GM12878 (cell line): ENCODE data around the gene LYPD4. TPM values are rescaled to one million over a fixed set of nuclear protein-coding genes. Genes with fewer than 3 reads are reported as not detected.

Experiments
- ATAC-seq: fragments of 200-7000 bp; cut with Tn5 transposase; 3 replicates; pipeline ENCODE4 v1.9.1; 2020; ENCODE audit warnings: mild to moderate bottlenecking, moderate library complexity
- BruUV-seq: library from RNA; stranded (reverse); fragments of 400-500 nt; replicated peaks from 2 replicates; lab custom pipeline; 2021; lab: Mats Ljungman, UMichigan
- CTCF ChIA-PET: fragments of 300-600 bp; sonication (Branson Sonifier 250); formaldehyde crosslinking; extraction: SDS; loops from one replicate; lab custom pipeline; 2021; ENCODE audit warnings: inconsistent platforms; lab: Yijun Ruan, JAX
- POLR2A ChIA-PET: fragments of 350-600 bp; formaldehyde crosslinking; extraction: SDS; loops from one replicate; lab custom pipeline; 2021; ENCODE audit warnings: inconsistent platforms; lab: Charles Lee
- RAD21 ChIA-PET: fragments of 300-600 bp; sonication (Branson Sonifier 250); formaldehyde crosslinking; loops from one replicate; lab custom pipeline; 2023; ENCODE audit warnings: antibody characterized with exemption; ENCODE audit not compliant: unreplicated experiment; lab: Charles Lee
- SMC1A ChIA-PET: fragments of 300-600 bp; sonication (Branson Sonifier 250); formaldehyde crosslinking; loops from one replicate; lab custom pipeline; 2023; ENCODE audit not compliant: unreplicated experiment, uncharacterized antibody; lab: Charles Lee
- DNase-seq: peaks from one replicate; pipeline ENCODE4 v3.0.0-alpha.2; 2011; ENCODE audit warnings: low read depth, low spot score
- FAIRE-seq: peaks from 3 replicates; lab custom pipeline; 2011; peaks lifted over from hg19 to GRCh38; lab: Jason Lieb, UNC
- H2AFZ ChIP-seq: 2 replicates; pipeline ENCODE4 v1.6.0; 2011; ENCODE audit warnings: low read depth, low read length, control low read depth; ENCODE audit not compliant: control insufficient read depth
- H3K27ac ChIP-seq: 2 replicates; pipeline ENCODE4 v1.5.1; 2011; ENCODE audit warnings: control low read depth; ENCODE audit not compliant: control insufficient read depth, insufficient read depth
- H3K27me3 ChIP-seq, 2 experiments: replicated peaks in 1 of 2; 2 replicates each; pipeline versions ENCODE4 v1.6.0 to v1.6.1; 2011; ENCODE audit warnings: low read length in 1 of 2; ENCODE audit not compliant: control insufficient read depth in 2 of 2, insufficient read depth in 2 of 2
- H3K36me3 ChIP-seq, 2 experiments: 2 replicates each; pipeline ENCODE4 v1.5.1; 2011; ENCODE audit warnings: low read length in 1 of 2; ENCODE audit not compliant: control insufficient read depth in 2 of 2, insufficient read depth in 2 of 2
- H3K4me1 ChIP-seq: 2 replicates; pipeline ENCODE4 v1.6.1; 2011; ENCODE audit warnings: mild to moderate bottlenecking, low read length, moderate library complexity, mixed read lengths; ENCODE audit not compliant: control insufficient read depth, insufficient read depth
- H3K4me2 ChIP-seq: 2 replicates; pipeline ENCODE4 v1.6.0; 2011; ENCODE audit warnings: control low read depth; ENCODE audit not compliant: control insufficient read depth, insufficient read depth
- H3K4me3 ChIP-seq: fragments of 200-600 bp; sonication (generic); 2 replicates; pipeline ENCODE4 v1.5.1; 2016
- H3K79me2 ChIP-seq: 2 replicates; pipeline ENCODE4 v1.6.0; 2011; ENCODE audit warnings: low read length; ENCODE audit not compliant: control insufficient read depth, insufficient read depth
- H3K9ac ChIP-seq: 2 replicates; pipeline ENCODE4 v1.8.0; 2011; ENCODE audit warnings: low read length, control low read depth, mixed read lengths; ENCODE audit not compliant: control insufficient read depth, insufficient read depth
- H3K9me3 ChIP-seq: replicated peaks from 3 replicates; pipeline ENCODE4 v1.5.1; 2011; ENCODE audit warnings: mild to moderate bottlenecking, low read length; ENCODE audit not compliant: control insufficient read depth, insufficient read depth
- H4K20me1 ChIP-seq: 2 replicates; pipeline ENCODE4 v1.6.0; 2011; ENCODE audit not compliant: control insufficient read depth, insufficient read depth
- CREB1 ChIP-seq: IDR thresholded peaks from 2 replicates; pipeline ENCODE4 v1.6.1; 2012; ENCODE audit warnings: low read depth, mild to moderate bottlenecking, inconsistent platforms
- HDAC2 ChIP-seq: fragments of 200-600 bp; sonication (generic); IDR thresholded peaks from 2 replicates; pipeline ENCODE4 v1.6.1; 2017
- HDGF ChIP-seq: fragments of 450-650 bp; IDR thresholded peaks from 2 replicates; pipeline ENCODE4 v1.6.1; 2016; ENCODE audit warnings: antibody characterized with exemption
- PAX8 ChIP-seq: fragments of 450-650 bp; IDR thresholded peaks from 2 replicates; pipeline ENCODE4 v1.6.1; 2017; ENCODE audit warnings: mild to moderate bottlenecking, moderate library complexity
- RAD21 ChIP-seq: IDR thresholded peaks from 2 replicates; pipeline ENCODE4 v1.6.1; 2011; ENCODE audit warnings: mild to moderate bottlenecking, low read depth, low read length, moderate library complexity; ENCODE audit not compliant: insufficient read depth
- RB1 ChIP-seq: fragments of 450-650 bp; formaldehyde crosslinking; IDR thresholded peaks from 2 replicates; pipeline ENCODE4 v1.6.1; 2017; ENCODE audit warnings: mild to moderate bottlenecking, borderline replicate concordance
- SMAD5 ChIP-seq: IDR thresholded peaks from 2 replicates; pipeline ENCODE4 v1.6.1; 2016; ENCODE audit warnings: antibody characterized with exemption, low read depth
- SUPT20H ChIP-seq: IDR thresholded peaks from 2 replicates; pipeline ENCODE4 v1.6.1; 2011; ENCODE audit warnings: low read depth, mild to moderate bottlenecking, low read length, moderate library complexity, borderline replicate concordance; ENCODE audit not compliant: control insufficient read depth
- TCF12 ChIP-seq: IDR thresholded peaks from 2 replicates; pipeline ENCODE4 v1.6.1; 2011; ENCODE audit warnings: low read depth, mild to moderate bottlenecking, low read length
- ZSCAN29 ChIP-seq: fragments of 450-650 bp; IDR thresholded peaks from 2 replicates; pipeline ENCODE4 v1.6.1; 2017; ENCODE audit warnings: mild to moderate bottlenecking, moderate library complexity
- WGBS: methylation state at CpG from one replicate; pipeline ENCODE4 v1.1.6; 2016; ENCODE audit warnings: low lambda C conversion rate; ENCODE audit not compliant: insufficient replicate concordance, insufficient coverage; ENCODE audit errors: missing lambda C conversion rate; 5-methylcytosine and 5-hydroxymethylcytosine counted together
- in situ Hi-C: fragments of 300-500 bp; cut with MboI; formaldehyde crosslinking; loops from 9 replicates; pipeline ENCODE4 v1.14.3; 2018; ENCODE audit warnings: mixed read lengths
- intact Hi-C: fragments of 100-400 bp; cut with micrococcal nuclease; formaldehyde crosslinking; loops from one replicate; pipeline ENCODE4 v1.14.2; 2022; ENCODE audit not compliant: unreplicated experiment
- polyA plus RNA-seq, 11 experiments: library from polyadenylated mRNA; depleted of rRNA in 4 of 11; unstranded in 6 of 11; stranded (reverse) in 5 of 11; fragments of >200 nt; fragmentation: Nextera tagmentation in 4 of 11; fragmentation: Illumina TruSeq in 1 of 11; extraction: Ambion mirVana in 4 of 11; extraction: Trizol in 1 of 11; gene quantifications; 1 replicate in 1 of 11; 2 replicates in 10 of 11; pipeline versions ENCODE4 v1.2.1 to v1.2.3, GENCODE V29; 2011 to 2016; ENCODE audit warnings: inconsistent platforms in 2 of 11, missing spikeins in 2 of 11, low read depth in 1 of 11
- total RNA-seq, 4 experiments: library from RNA; depleted of rRNA in 3 of 4; stranded (reverse); fragments of >200 nt in 3 of 4; fragmentation: Illumina TruSeq in 1 of 4; extraction: Trizol in 1 of 4; gene quantifications; 2 replicates each; pipeline versions ENCODE4 v1.2.1 to v1.2.3, GENCODE V29; 2013 to 2021
- TF ChIP-seq, protein P1 (sequence below): IDR thresholded peaks from 2 replicates; pipeline ENCODE4 v1.6.1; 2012; ENCODE audit warnings: improper control_type of control experiment, low read depth, low read length; ENCODE audit not compliant: insufficient replicate concordance
- TF ChIP-seq, protein P2 (sequence below): fragments of 450-650 bp; formaldehyde crosslinking; IDR thresholded peaks from 2 replicates; pipeline ENCODE4 v1.4.0; 2022; ENCODE audit warnings: mild to moderate bottlenecking, moderate library complexity
- TF ChIP-seq, protein P3 (sequence below): fragments of 450-650 bp; IDR thresholded peaks from 2 replicates; pipeline ENCODE4 v1.6.1; 2017; ENCODE audit warnings: borderline replicate concordance

Gene LYPD4
- total and polyA plus RNA-seq, 10 of the 15 experiments (the other 5 are each of a cell fraction or from before 2014, with no cell fraction given): not detected

DNA sequence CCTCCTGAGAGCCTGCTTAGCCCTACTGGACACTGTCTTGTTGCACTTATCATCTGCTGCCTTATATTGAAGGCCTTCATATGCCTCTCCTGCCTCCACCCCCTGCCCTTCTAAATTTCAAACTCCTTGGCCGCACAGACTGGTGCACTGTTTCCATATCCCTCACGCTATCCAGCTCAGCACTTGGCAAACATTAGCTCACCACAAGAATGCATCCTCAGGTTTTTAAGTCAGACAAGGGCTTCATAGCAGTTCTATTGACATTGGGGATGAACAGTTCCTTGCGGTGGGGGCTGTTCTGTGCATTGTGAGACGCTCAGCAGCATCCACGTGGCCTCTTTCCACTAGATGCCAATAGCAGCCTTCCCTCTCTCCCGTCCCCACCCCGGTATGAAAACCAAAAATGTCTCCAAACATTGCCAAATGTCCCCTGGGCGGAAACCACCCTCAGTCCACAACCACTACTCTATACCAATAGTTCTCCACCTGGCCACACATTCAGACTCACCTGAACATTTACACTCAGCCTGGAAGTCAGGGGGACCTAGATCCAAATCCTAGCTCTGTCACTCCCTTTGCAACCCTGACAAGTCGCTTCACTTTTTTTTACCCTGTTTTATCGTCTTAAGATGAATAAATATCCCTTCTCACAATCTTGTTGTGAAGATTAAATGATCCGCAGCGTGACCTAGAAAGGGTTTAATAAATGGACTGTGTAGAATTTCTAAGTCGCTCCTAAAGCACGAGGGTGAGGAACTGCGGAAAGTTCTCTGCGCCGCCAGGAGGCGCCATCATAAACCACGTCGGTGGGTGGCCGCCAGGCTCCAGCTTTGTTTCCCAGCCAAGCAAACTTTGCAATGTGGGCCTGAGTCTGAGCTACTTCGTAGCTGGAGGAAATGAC is 51.7 kb downstream of the LYPD4 start:
- peaks cover 0 to 6% of the 10 kb centered on the region in 2 experiments; a peak in 3 of 4 replicates for H3K27me3 ChIP-seq
- no peaks in the 10 kb centered on the region for H3K79me2 ChIP-seq
- no peaks in the 10 kb centered on the region for H3K36me3 ChIP-seq
- no peak overlapping the region for H3K9ac ChIP-seq
- H3K9me3 ChIP-seq: no peaks in the 10 kb centered on the region
- WGBS: 11% methylated on average over 22 of the region's 22 CpGs
- no peaks in the 10 kb centered on the region for H4K20me1 ChIP-seq
- ChIA-PET SMC1A (interaction anchor here (0.9 to 5.5 kb wide), 8 partner anchors 8 to 165 kb away, joined by 3 to 47 read pairs (median 4); no protein-coding TSS in a partner anchor), RAD21 (interaction anchor here (0.9 to 5.2 kb wide), 5 partner anchors 10 to 165 kb away, joined by 3 to 37 read pairs (median 5); no protein-coding TSS in a partner anchor), CTCF (interaction anchor here (0.7 to 7.2 kb wide), 34 partner anchors 8 to 242 kb away, joined by 3 to 188 read pairs (median 5); partner anchors contain the start of genes CEACAM21, CEACAM6 and RABAC1), POLR2A (interaction anchor here (1.6 kb wide), 1 partner anchor 28 kb away, joined by 4 read pairs; no protein-coding TSS in a partner anchor)
- BruUV-seq: no TSS peak
- ATAC-seq (peak; percentile 75), DNase-seq (no peak), FAIRE-seq (no peak)
- no peak overlapping the region for H3K4me3 ChIP-seq
- no peak overlapping the region for H3K4me2 ChIP-seq
- in situ Hi-C loops: no loop called here
- no peaks in the 10 kb centered on the region for H3K4me1 ChIP-seq
- H3K27ac ChIP-seq: no peak overlapping the region
- H2AFZ ChIP-seq: no peak overlapping the region
- intact Hi-C loops: loop anchor here (1.0 to 5.0 kb wide), 2 partner anchors 29 to 165 kb away; partner anchors contain the start of gene RABAC1
- no peak for TF ChIP-seq TCF12
- TF ChIP-seq, protein P1, sequence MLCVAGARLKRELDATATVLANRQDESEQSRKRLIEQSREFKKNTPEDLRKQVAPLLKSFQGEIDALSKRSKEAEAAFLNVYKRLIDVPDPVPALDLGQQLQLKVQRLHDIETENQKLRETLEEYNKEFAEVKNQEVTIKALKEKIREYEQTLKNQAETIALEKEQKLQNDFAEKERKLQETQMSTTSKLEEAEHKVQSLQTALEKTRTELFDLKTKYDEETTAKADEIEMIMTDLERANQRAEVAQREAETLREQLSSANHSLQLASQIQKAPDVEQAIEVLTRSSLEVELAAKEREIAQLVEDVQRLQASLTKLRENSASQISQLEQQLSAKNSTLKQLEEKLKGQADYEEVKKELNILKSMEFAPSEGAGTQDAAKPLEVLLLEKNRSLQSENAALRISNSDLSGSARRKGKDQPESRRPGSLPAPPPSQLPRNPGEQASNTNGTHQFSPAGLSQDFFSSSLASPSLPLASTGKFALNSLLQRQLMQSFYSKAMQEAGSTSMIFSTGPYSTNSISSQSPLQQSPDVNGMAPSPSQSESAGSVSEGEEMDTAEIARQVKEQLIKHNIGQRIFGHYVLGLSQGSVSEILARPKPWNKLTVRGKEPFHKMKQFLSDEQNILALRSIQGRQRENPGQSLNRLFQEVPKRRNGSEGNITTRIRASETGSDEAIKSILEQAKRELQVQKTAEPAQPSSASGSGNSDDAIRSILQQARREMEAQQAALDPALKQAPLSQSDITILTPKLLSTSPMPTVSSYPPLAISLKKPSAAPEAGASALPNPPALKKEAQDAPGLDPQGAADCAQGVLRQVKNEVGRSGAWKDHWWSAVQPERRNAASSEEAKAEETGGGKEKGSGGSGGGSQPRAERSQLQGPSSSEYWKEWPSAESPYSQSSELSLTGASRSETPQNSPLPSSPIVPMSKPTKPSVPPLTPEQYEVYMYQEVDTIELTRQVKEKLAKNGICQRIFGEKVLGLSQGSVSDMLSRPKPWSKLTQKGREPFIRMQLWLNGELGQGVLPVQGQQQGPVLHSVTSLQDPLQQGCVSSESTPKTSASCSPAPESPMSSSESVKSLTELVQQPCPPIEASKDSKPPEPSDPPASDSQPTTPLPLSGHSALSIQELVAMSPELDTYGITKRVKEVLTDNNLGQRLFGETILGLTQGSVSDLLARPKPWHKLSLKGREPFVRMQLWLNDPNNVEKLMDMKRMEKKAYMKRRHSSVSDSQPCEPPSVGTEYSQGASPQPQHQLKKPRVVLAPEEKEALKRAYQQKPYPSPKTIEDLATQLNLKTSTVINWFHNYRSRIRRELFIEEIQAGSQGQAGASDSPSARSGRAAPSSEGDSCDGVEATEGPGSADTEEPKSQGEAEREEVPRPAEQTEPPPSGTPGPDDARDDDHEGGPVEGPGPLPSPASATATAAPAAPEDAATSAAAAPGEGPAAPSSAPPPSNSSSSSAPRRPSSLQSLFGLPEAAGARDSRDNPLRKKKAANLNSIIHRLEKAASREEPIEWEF: no peak
- TF ChIP-seq ZSCAN29: no peak
- TF ChIP-seq RAD21: peak; percentile 59
- TF ChIP-seq SUPT20H: no peak
- no peak for TF ChIP-seq PAX8
- TF ChIP-seq HDAC2: no peak
- TF ChIP-seq, protein P2, sequence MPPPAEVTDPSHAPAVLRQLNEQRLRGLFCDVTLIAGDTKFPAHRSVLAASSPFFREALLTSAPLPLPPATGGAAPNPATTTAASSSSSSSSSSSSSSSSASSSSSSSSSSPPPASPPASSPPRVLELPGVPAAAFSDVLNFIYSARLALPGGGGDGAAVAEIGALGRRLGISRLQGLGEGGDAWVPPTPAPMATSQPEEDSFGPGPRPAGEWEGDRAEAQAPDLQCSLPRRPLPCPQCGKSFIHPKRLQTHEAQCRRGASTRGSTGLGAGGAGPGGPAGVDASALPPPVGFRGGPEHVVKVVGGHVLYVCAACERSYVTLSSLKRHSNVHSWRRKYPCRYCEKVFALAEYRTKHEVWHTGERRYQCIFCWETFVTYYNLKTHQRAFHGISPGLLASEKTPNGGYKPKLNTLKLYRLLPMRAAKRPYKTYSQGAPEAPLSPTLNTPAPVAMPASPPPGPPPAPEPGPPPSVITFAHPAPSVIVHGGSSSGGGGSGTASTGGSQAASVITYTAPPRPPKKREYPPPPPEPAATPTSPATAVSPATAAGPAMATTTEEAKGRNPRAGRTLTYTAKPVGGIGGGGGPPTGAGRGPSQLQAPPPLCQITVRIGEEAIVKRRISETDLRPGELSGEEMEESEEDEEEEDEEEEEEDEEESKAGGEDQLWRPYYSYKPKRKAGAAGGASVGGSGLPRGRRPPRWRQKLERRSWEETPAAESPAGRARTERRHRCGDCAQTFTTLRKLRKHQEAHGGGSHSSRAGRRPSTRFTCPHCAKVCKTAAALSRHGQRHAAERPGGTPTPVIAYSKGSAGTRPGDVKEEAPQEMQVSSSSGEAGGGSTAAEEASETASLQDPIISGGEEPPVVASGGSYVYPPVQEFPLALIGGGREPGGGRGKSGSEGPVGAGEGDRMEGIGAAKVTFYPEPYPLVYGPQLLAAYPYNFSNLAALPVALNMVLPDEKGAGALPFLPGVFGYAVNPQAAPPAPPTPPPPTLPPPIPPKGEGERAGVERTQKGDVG: no peak
- TF ChIP-seq HDGF: no peak
- TF ChIP-seq, protein P3, sequence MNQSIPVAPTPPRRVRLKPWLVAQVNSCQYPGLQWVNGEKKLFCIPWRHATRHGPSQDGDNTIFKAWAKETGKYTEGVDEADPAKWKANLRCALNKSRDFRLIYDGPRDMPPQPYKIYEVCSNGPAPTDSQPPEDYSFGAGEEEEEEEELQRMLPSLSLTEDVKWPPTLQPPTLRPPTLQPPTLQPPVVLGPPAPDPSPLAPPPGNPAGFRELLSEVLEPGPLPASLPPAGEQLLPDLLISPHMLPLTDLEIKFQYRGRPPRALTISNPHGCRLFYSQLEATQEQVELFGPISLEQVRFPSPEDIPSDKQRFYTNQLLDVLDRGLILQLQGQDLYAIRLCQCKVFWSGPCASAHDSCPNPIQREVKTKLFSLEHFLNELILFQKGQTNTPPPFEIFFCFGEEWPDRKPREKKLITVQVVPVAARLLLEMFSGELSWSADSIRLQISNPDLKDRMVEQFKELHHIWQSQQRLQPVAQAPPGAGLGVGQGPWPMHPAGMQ: no peak
- TF ChIP-seq RB1: no peak
- TF ChIP-seq CREB1: 0 out of 2 replicates have a peak, but pooled peaks have one; percentile 17
- no peak for TF ChIP-seq SMAD5
